GM12874 (cell line): ENCODE measurements around the gene KIAA0825.

Experiments
- CTCF ChIP-seq: IDR thresholded peaks from 2 replicates; pipeline ENCODE4 v1.5.1; 2011; ENCODE audit warnings: low read depth, mild to moderate bottlenecking, control low read depth, low read length, moderate library complexity; ENCODE audit not compliant: insufficient read depth

KIAA0825 gene

GRCh38 chr5:94646758-94647157 is 28.4 kb upstream of the KIAA0825 start:
- TF ChIP-seq CTCF: no peak

DNA sequence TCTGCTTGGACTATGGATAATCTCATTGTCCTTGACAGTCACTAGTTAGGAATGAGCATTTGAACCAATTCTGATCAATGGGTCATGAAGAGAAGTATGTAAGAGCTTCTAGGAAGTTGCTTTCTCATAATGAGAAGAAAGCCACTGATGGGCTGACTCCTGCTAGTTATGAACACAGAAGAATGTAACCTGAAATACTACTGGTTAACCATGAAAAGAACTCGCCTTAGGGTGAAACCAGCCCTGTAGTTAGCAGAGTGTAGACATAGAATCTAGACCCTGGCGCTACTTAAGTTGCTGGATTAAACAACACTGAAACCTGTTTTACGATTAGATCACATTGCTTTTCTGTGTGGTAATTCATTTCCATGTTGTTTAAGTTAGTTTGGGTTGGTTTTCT is 26.6 kb upstream of the KIAA0825 start:
- no peak for TF ChIP-seq CTCF

DNA sequence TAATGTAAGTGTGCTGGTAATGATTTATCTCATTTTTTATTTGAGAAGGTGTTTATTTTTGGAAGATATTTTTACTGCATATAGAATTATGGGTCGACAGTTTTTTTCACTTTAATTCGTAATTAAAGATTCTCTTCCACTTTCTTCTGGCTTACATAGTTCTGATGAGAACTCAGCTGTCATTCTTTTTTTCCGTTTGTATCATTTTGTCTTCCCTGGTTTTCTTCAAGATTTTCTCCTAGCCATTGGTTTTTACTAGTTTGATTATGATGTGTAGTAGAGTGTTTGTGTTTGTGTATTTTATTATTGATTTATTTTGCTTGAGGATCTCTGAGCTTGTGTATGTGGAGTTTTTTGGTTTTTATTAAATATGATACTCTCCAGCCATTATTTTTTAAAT is 21.8 kb upstream of the KIAA0825 start:
- no peak for TF ChIP-seq CTCF

DNA sequence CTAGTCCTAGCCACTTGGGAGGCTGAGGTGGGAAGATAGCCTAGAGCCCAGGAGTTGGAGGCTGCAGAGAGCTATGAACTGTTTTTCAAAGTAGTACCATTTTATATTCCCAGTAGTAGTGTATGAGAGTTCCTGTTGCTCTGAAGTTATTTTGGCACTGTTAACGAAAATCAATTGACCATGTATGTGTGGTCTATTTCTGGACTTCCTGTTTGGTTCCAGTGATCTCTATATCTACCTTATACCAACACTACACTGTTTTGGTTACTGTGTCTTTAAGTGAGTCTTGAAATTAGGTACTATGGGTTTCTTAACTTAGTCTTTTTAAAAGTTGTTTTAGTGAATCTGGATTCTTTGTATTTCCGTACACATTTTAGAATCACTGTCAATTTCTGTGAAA is 13.6 kb upstream of the KIAA0825 start:
- no peak for TF ChIP-seq CTCF

- no peak for TF ChIP-seq CTCF
Measured at GRCh38 chr5:94627191-94627590, 8.8 kb upstream of the KIAA0825 start.

GRCh38 chr5:94623877-94624276 is 5.5 kb upstream of the KIAA0825 start:
- TF ChIP-seq CTCF: no peak

GRCh38 chr5:94623011-94623410 is 4.6 kb upstream of the KIAA0825 start:
- no peak for TF ChIP-seq CTCF

DNA sequence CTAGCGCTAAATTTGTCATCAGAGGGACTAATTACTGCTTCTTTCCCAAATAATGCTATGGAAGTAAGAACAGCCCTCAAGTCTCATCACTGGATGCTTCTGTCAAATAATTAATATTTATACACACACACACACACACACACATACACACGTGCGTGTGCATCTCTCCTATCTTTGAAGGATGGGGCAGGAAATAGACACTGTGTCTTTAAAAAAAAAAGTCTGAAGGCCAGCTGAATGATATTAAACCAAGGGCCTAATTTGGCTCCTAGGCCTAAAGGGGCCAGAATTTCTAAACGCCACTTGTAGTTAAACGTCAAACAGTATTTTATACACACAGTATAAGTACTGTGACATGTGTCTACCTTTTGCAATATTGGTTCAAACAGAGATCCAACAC is 3.4 kb upstream of the KIAA0825 start:
- no peak for TF ChIP-seq CTCF
